GM19397 (cell line): ENCODE data around the gene RNU5D-1.
A peak's percentile ranks its signal among the peaks of the same experiment; 100 is the strongest.
"Not testable (repeated sequence)": the region's sequence is repeated elsewhere in the genome, so short reads cannot be mapped to it uniquely, and the experiment has no call there.

Source experiments
- ATAC-seq: cut with Tn5 transposase; IDR thresholded peaks from one replicate; pipeline ENCODE4 v1.9.1; 2021; ENCODE audit warnings: mild to moderate bottlenecking, moderate library complexity; ENCODE audit not compliant: unreplicated experiment

The RNU5D-1 gene

GRCh38 chr1:44730741-44731512, at the start of gene RNU5D-1:
Gene RNU5D-1, minus strand, starts transcription at chr1:44731170.
- ATAC-seq: peak; percentile 54

- ATAC-seq: no peak
Measured at GRCh38 chr1:44780583-44781121, 49.7 kb upstream of the RNU5D-1 start.

GRCh38 chr1:44778705-44779576, 48.0 kb upstream of the RNU5D-1 start:
- no peak for ATAC-seq

- ATAC-seq: no peak
Measured at GRCh38 chr1:44777969-44778635, 47.1 kb upstream of the RNU5D-1 start.

DNA sequence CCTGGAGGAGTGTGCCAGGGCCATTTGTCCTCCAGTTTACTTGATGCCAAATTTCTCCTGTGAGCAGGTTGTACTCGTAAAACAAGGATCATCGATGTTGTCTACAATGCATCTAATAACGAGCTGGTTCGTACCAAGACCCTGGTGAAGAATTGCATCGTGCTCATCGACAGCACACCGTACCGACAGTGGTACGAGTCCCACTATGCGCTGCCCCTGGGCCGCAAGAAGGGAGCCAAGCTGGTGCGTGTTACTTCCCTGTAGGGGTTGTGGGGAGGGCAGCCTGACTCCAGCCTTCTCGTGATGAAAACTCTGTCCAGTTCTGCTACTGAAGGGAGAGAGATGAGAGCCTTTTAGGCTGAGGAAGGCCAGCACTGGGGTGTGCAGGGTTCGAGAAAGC, 46.6 kb upstream of the RNU5D-1 start:
- no peak for ATAC-seq

DNA sequence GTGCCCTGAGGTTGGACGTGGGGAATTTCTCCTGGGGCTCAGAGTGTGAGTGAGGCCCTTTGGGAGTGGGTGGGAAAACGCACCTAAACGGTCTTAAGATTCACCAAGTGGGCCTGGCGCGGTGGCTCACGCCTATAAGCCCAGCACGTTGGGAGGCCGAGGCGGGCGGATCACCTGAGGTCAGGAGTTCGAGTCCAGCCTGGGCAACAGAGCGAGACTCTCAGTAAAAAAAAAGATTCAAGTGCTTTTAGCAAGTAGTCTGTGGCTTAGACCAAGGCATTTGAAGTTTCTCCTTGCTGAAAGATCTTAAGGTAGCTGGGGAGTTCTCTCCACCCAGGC, 45.7 kb upstream of the RNU5D-1 start:
- no peak for ATAC-seq

GRCh38 chr1:44775930-44776729, 45.2 kb upstream of the RNU5D-1 start:
- ATAC-seq: peak; percentile 14

- peak; percentile 77 for ATAC-seq
Measured at GRCh38 chr1:44775078-44775929, 44.3 kb upstream of the RNU5D-1 start, which contains the start of gene RPS8. Gene RPS8, plus strand, starts transcription at chr1:44775540. Its CDS starts 57 bp downstream, at chr1:44775597.

DNA sequence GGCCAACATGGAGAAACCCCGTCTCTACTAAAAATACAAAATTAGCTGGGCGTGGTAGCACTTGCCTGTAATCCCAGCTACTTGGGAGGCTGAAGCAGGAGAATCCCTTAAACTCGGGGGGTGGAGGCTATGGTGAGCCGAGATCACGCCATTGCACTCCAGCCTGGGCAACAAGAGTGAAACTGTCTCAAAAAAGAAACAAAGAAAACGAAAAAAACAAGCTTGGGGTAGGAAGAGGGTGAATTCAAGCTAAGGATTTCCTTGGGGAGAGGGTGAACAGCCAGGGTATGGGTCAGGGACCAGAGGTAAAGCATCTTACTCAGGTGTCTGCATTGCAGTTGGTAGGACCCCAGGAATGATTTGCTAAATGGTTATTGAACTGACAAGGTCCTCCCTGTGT, 35.5 kb upstream of the RNU5D-1 start:
- ATAC-seq: not testable (repeated sequence)

DNA sequence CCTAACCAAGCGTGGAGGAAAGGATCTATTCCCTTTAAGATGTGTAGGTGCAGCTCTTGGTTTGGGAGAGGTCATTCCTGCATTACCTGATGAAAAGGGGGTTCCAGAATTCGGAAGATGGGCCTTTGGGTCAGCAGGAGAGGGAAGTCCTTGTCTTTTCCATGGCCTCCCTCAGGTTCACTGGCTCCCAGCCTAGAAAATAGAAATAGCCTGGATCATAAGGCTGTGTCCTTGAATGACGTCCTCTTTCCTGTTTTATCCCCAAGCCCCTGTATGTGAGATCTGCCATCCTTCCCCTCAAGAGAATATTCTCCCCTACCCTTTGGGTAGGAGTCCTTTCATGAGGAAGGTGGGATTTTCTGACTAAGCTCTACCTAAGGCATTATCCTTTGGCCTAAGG, 29.9 kb upstream of the RNU5D-1 start:
- ATAC-seq: no peak

- ATAC-seq: no peak
Measured at GRCh38 chr1:44759077-44759476, 28.1 kb upstream of the RNU5D-1 start.

GRCh38 chr1:44757420-44757819, 26.4 kb upstream of the RNU5D-1 start:
- ATAC-seq: no peak

DNA sequence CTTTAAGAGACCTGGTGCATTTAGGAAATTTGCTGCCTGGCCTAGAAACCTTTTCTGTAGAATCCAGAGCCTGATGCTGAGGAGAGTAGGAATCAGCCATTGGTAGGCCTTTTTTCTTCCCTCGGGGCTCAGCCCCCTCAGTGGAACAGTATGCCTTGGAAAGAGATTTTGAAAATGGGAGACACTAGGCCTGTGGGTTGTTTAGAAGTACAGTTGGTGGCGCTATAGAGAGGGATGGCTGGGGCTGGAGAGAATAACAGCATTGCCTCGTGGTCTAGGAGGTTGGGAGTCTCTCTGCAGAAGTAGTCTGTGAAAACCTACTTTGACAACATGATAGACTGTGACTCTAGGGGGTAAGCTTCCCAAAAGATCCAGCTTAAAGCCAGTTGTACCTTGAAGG, 16.9 kb upstream of the RNU5D-1 start:
- no peak for ATAC-seq

DNA sequence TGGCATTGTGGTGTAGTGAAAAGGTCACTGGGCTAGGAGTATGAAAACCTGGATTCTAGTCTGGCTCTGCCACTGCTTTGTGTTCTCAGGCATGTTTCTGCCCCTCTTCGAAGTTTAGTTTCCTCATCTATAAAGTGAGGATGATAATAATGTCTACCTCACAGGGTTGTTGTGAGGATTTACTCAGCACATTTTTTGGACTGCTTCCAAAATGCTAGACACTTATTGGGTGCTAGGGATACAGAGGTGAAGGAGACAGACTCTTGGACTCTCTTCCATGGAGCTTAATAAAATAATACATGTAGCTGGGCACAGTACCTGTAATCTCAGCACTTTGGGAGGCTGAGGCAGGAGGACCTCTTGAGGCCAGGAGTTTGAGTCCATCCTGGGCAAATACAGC, 12.2 kb upstream of the RNU5D-1 start:
- no peak for ATAC-seq

DNA sequence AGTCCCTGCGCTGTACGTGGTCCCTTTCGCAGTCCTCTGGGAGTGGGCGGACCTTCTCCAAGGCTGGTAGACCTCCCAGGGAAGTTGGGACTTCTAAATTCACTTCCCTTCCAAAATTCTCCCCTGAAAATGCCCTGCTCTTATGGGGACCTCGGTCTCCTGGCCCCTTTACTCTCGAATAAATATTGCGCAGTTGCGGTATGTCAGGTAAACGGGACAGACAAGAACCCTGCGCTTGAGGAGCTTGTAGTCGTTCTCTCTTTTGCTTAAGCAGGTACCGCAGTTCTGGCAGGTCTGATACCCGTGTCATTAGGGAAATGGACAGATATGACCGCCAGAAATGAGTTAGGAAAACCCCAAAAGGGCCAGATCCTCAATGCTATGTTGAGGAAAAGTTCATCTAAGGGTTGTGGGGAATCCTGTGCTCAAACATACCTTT, 9.2 kb upstream of the RNU5D-1 start:
- ATAC-seq: no peak

GRCh38 chr1:44739307-44740178, 8.6 kb upstream of the RNU5D-1 start, which contains the start of gene KIF2C:
Gene KIF2C, plus strand, starts transcription at chr1:44739837. Its CDS starts 96 bp downstream, at chr1:44739933.
- peak; percentile 99 for ATAC-seq

DNA sequence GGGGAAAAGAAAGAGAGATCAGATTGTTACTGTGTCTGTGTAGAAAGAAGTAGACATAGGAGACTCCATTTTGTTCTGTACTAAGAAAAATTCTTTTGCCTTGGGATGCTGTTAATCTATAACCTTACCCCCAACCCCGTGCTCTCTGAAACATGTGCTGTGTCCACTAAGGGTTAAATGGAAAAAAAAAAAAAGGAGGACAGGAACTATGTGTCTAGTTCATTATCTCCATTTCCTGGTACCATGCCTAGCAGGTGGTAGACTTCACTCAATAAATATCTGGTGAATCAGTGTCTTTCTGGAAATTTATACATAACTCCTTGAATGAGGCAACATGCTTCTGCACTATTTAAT, 8.0 kb upstream of the RNU5D-1 start:
- ATAC-seq: not testable (repeated sequence)

GRCh38 chr1:44735992-44736391, 5.0 kb upstream of the RNU5D-1 start:
- ATAC-seq: no peak
